Thyroid gland (tissue), 4 donors: ENCODE results near the gene PRND. TPM values are rescaled to one million over a fixed set of nuclear protein-coding genes. Genes with fewer than 3 reads are reported as not detected.
"Not testable (repeated sequence)": the region's sequence is repeated elsewhere in the genome, so short reads cannot be mapped to it uniquely, and the experiment has no call there.

ENCODE experiments used
- DNase-seq, 2 donors: peaks; one replicate each; pipeline ENCODE4 v3.0.0-alpha.2; 2019
- H3K27ac ChIP-seq, 3 donors: fragments of 200-600 bp; sonication (generic); 1 replicate in 2 of 3; 2 replicates in 1 of 3; pipeline ENCODE4 v1.5.1; 2016 to 2019; ENCODE audit warnings: mild to moderate bottlenecking in 1 of 3, moderate library complexity in 1 of 3
- H3K27me3 ChIP-seq: fragments of 200-600 bp; sonication (generic); one replicate; pipeline ENCODE4 v1.5.1; 2019
- H3K36me3 ChIP-seq, 2 donors: fragments of 200-600 bp; sonication (generic); one replicate each; pipeline ENCODE4 v1.5.1; 2016 to 2019
- H3K4me1 ChIP-seq, 2 donors: fragments of 200-600 bp; sonication (generic); one replicate each; pipeline ENCODE4 v1.5.1; 2017 to 2019
- H3K4me3 ChIP-seq, 3 donors: fragments of 200-600 bp; sonication (generic); replicated peaks in 1 of 3; 1 replicate in 2 of 3; 2 replicates in 1 of 3; pipeline ENCODE4 v1.5.1; 2016; ENCODE audit warnings: mild to moderate bottlenecking in 1 of 3
- H3K9me3 ChIP-seq: fragments of 200-600 bp; sonication (generic); one replicate; pipeline ENCODE4 v1.5.1; 2017
- CTCF ChIP-seq, 6 experiments: fragments of 200-600 bp in 3 of 6; fragments of 450-650 bp in 3 of 6; sonication (generic) in 3 of 6; IDR thresholded peaks; one replicate each; pipeline ENCODE4 v1.5.1; 2016 to 2019; ENCODE audit warnings: antibody characterized with exemption in 6 of 6, mild to moderate bottlenecking in 2 of 6, inconsistent platforms in 1 of 6, moderate library complexity in 1 of 6
- POLR2A ChIP-seq, 2 donors: fragments of 450-650 bp; IDR thresholded peaks; one replicate each; pipeline ENCODE4 v1.6.1; 2017; ENCODE audit warnings: antibody characterized with exemption in 2 of 2, mild to moderate bottlenecking in 2 of 2, moderate library complexity in 1 of 2
- WGBS, 2 donors: methylation state at CpG; one replicate each; pipeline ENCODE4 v1.1.5; 2017; 5-methylcytosine and 5-hydroxymethylcytosine counted together
- intact Hi-C: fragments of 100-400 bp; cut with DNase I; formaldehyde crosslinking; loops from one replicate; pipeline ENCODE4 v1.15.1; 2023
- total RNA-seq, 4 donors: library from RNA; depleted of rRNA; stranded (reverse); fragments of >200 nt; gene quantifications; one replicate each; pipeline ENCODE4 v1.2.3, GENCODE V29; 2016

PRND gene
- total RNA-seq, 4 donors from 2014 or later = 0.89 to 2.0 TPM; not detected in 2

- intact Hi-C loops = no loop called here
- no peak overlapping the region for H3K27ac ChIP-seq
- no peaks in the 10 kb centered on the region for H3K27me3 ChIP-seq
- no peaks in the 10 kb centered on the region for H3K9me3 ChIP-seq
- TF ChIP-seq POLR2A (IDR thresholded peaks at IDR 0.05) (no peak), CTCF (IDR thresholded peaks at IDR 0.05) (no peak)
- 75 to 87% methylated on average over 1 of the region's 1 CpG for WGBS, 2 donors
- H3K4me1 ChIP-seq = no peaks in the 10 kb centered on the region
- H3K36me3 ChIP-seq = no peaks in the 10 kb centered on the region
- DNase-seq = no peak
- H3K4me3 ChIP-seq = no peak overlapping the region
Observed at GRCh38 chr20:4770026-4770425, 48.3 kb downstream of the PRND start.

- intact Hi-C loops = no loop called here
- Histone ChIP-seq H3K27me3 (no peaks in the 10 kb centered on the region), H3K36me3 (no peaks in the 10 kb centered on the region), H3K9me3 (no peaks in the 10 kb centered on the region), H3K4me1 (no peaks in the 10 kb centered on the region), H3K27ac (no peak overlapping the region), H3K4me3 (no peak overlapping the region)
- no peak for DNase-seq
- TF ChIP-seq POLR2A (IDR thresholded peaks at IDR 0.05) (no peak), CTCF (IDR thresholded peaks at IDR 0.05) (no peak)
- 82 to 86% methylated on average over 5 of the region's 5 CpGs for WGBS, 2 donors
Observed at GRCh38 chr20:4771004-4771403, 49.3 kb downstream of the PRND start.

- DNase-seq = no peak
- Histone ChIP-seq H3K27ac (no peak overlapping the region), H3K36me3 (no peaks in the 10 kb centered on the region), H3K4me3 (no peak overlapping the region), H3K4me1 (no peaks in the 10 kb centered on the region), H3K9me3 (no peaks in the 10 kb centered on the region), H3K27me3 (no peaks in the 10 kb centered on the region)
- WGBS, 2 donors = 92 to 96% methylated on average over 3 of the region's 3 CpGs
- intact Hi-C loops = no loop called here
- no peak for TF ChIP-seq CTCF (IDR thresholded peaks at IDR 0.05)
- TF ChIP-seq POLR2A (IDR thresholded peaks at IDR 0.05) = no peak
Observed at GRCh38 chr20:4772132-4772531, 50.4 kb downstream of the PRND start.

- H3K4me1 ChIP-seq, DNase-seq, H3K4me3 ChIP-seq, H3K36me3 ChIP-seq, H3K27me3 ChIP-seq, H3K27ac ChIP-seq, intact Hi-C loops, H3K9me3 ChIP-seq: not testable (repeated sequence)
- 83 to 91% methylated on average over 5 of the region's 5 CpGs for WGBS, 2 donors
Observed at GRCh38 chr20:4773014-4773413, 51.3 kb downstream of the PRND start.

GRCh38 chr20:4773736-4774135 is 52.0 kb downstream of the PRND start:
- Histone ChIP-seq H3K4me3 (no peak overlapping the region), H3K9me3 (no peaks in the 10 kb centered on the region), H3K27me3 (no peaks in the 10 kb centered on the region), H3K27ac (no peak overlapping the region), H3K4me1 (no peaks in the 10 kb centered on the region), H3K36me3 (no peaks in the 10 kb centered on the region)
- WGBS, 2 donors = 69 to 90% methylated on average over 3 to 5 of the region's 5 CpGs
- TF ChIP-seq CTCF (IDR thresholded peaks at IDR 0.05) (no peak), POLR2A (IDR thresholded peaks at IDR 0.05) (no peak)
- intact Hi-C loops = no loop called here
- DNase-seq = no peak

- Histone ChIP-seq H3K9me3 (no peaks in the 10 kb centered on the region), H3K27ac (no peak overlapping the region), H3K4me1 (no peaks in the 10 kb centered on the region), H3K4me3 (no peak overlapping the region), H3K36me3 (no peaks in the 10 kb centered on the region), H3K27me3 (no peaks in the 10 kb centered on the region)
- DNase-seq = no peak
- no peak for TF ChIP-seq CTCF (IDR thresholded peaks at IDR 0.05)
- intact Hi-C loops = no loop called here
- 89 to 96% methylated on average over 4 of the region's 4 CpGs for WGBS, 2 donors
Observed at GRCh38 chr20:4774207-4774606, 52.5 kb downstream of the PRND start.
